Fibroblast of pulmonary artery (primary cell): ENCODE data around the gene EGFL8.

Experiments
- DNase-seq: peaks from one replicate; pipeline ENCODE4 v3.0.0-alpha.2; 2010; ENCODE audit warnings: low read depth
- H3K4me3 ChIP-seq: replicated peaks from 2 replicates; pipeline ENCODE4 v1.5.1; 2011; ENCODE audit warnings: low read depth, mild to moderate bottlenecking, control low read depth, low read length, moderate library complexity
- CTCF ChIP-seq: IDR thresholded peaks from 2 replicates; pipeline ENCODE4 v1.5.1; 2011; ENCODE audit warnings: mild to moderate bottlenecking, control low read depth, low read length, inconsistent platforms; ENCODE audit errors: missing control alignments

EGFL8 gene

GRCh38 chr6:32154514-32155161, 9.8 kb upstream of the EGFL8 start:
- DNase-seq, result peak; percentile 72
- peak; percentile 52 for TF ChIP-seq CTCF
- H3K4me3 ChIP-seq, result peak overlapping the region; percentile 96

DNA sequence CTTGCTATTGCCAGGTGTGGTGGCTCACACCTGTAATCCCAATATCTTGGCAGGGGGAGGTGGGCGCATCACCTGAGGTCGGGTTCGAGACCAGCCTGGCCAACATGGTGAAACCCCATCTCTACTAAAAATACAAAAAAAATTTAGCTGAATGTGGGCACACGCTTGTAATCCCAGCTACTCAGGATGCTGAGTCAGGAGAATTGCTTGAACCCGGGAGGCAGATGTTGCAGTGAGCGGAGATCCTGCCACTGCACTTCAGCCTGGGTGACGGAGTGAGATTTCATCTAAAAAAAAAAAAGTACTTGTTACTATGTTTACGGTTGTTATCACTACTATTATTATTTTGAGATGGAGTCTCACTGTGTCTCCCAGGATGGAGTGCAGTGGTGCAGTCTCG, 7.5 kb upstream of the EGFL8 start:
- TF ChIP-seq CTCF, result no peak
- DNase-seq, result no peak
- no peak overlapping the region for H3K4me3 ChIP-seq

- H3K4me3 ChIP-seq, result no peak overlapping the region
- DNase-seq, result no peak
- no peak for TF ChIP-seq CTCF
These were observed 6.3 kb upstream of the EGFL8 start for GRCh38 chr6:32158052-32158451.

GRCh38 chr6:32163559-32164258, 686 bp upstream of the EGFL8 start:
- TF ChIP-seq CTCF, result no peak
- DNase-seq, result no peak
- H3K4me3 ChIP-seq, result no peak overlapping the region

DNA sequence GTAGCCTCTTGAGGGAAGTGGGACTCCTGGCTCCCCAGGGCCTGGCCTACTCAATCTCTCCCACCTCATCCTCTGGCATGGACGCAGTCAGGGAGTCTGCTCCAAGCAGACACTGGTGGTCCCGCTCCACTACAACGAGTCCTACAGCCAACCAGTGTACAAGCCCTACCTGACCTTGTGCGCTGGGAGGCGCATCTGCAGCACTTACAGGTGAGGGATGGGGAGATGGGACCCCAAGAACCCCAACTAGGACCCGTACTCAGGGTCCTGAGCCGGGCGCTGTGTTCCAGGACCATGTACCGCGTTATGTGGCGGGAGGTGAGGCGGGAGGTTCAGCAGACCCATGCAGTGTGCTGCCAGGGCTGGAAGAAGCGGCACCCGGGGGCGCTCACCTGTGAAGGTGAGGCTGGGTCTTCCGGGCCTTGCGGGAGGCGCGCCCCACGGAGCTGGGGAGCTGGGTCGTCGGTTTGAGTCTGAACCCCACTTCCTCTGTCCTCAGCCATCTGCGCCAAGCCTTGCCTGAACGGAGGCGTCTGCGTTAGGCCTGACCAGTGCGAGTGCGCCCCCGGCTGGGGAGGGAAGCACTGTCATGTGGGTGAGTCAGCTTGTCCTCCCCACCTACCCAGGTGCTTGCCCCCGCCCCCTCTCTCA, 2.1 kb downstream of the EGFL8 start:
- no peak for TF ChIP-seq CTCF
- H3K4me3 ChIP-seq, result no peak overlapping the region
- no peak for DNase-seq

DNA sequence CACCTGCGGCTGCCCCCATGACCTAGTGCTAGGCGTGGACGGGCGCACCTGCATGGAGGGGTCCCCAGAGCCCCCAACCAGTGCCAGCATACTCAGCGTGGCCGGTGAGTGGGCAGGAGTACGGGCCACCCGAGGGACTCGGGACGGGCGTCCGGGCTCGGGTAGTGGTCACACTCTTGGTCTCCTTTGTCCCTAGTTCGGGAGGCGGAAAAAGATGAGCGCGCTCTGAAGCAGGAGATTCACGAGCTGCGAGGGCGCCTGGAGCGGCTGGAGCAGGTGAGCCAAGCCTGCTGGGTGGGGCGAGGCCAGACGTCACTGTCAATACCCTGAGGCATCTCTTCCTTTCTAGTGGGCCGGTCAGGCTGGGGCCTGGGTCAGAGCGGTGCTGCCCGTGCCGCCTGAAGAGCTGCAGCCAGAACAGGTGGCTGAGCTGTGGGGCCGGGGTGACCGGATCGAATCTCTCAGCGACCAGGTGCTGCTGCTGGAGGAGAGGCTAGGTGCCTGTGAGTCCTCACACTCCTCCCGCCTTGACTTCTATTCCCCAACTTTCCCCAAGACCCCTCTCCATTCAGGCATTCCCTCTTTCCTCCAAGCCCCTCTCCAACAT, 2.9 kb downstream of the EGFL8 start:
- TF ChIP-seq CTCF, result no peak
- no peak overlapping the region for H3K4me3 ChIP-seq
- DNase-seq, result no peak
